Measurements from ENCODE around the gene LILRB1. TPM values are rescaled to one million over a fixed set of nuclear protein-coding genes. Genes with fewer than 3 reads are reported as not detected.
A peak's percentile ranks its signal among the peaks of the same experiment; 100 is the strongest.
"Not testable (repeated sequence)": the region's sequence is repeated elsewhere in the genome, so short reads cannot be mapped to it uniquely, and the experiment has no call there.

LILRB1 gene
- total and polyA plus RNA-seq, 7 donors = 1.8 to 11.7 (median 3.9) TPM

DNA sequence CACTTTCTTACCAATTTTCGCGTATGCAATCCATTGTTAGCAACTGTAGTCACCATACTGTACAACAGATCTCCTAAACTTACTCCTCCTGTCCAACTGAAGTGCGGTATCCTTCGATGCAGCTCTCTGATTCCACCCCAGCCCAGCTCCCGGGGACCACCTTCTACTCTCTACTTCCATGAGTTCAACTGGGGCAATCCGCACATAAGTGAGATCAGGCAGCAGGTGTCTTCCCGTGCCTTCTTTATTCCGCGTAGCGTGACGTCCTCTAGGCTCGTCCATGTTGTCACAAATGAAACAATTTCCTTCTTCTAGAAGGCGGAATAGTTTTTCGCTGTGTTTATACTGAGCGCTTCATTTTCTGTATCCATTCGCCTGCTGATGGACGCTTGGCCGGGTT is 8.4 kb downstream of the LILRB1 start:
- no peak overlapping the region for H3K4me3 ChIP-seq
- no peak overlapping the region for H3K27ac ChIP-seq
- TF ChIP-seq EP300 (IDR thresholded peaks at IDR 0.05) = no peak
- H3K27me3 ChIP-seq = peaks cover 0 to 10% (median 0%) of the 10 kb centered on the region in 3 donors
- no peaks in the 10 kb centered on the region for H3K4me1 ChIP-seq
- no peaks in the 10 kb centered on the region for H3K9me3 ChIP-seq
- intact Hi-C loops (cut with DNase I) = no loop called here
- no peaks in the 10 kb centered on the region for H3K36me3 ChIP-seq
- WGBS, 2 donors = 93 to 94% methylated on average over 18 of the region's 18 CpGs
- DNase-seq = no peak

DNA sequence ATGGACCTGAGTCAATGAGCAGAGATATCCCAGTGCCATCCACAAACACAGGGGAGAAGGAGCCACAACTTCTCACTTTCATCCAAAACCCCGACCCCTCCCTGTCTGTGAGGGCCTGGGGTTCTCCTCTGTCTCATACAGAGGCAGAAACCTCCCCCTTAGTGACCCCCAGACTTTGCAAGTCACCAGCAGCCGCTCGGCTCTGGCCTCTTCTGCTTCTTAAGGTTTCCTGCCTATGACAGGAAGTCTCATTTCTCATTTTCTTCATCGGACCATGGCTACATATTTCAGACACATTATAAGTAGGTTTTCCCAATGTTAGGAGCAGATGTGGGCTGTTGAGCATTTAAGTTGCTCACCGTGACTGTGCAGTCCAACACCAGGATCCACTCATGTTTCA is 12.7 kb downstream of the LILRB1 start:
- H3K4me1 ChIP-seq; H3K27ac ChIP-seq; intact Hi-C loops (cut with DNase I): not testable (repeated sequence)

DNA sequence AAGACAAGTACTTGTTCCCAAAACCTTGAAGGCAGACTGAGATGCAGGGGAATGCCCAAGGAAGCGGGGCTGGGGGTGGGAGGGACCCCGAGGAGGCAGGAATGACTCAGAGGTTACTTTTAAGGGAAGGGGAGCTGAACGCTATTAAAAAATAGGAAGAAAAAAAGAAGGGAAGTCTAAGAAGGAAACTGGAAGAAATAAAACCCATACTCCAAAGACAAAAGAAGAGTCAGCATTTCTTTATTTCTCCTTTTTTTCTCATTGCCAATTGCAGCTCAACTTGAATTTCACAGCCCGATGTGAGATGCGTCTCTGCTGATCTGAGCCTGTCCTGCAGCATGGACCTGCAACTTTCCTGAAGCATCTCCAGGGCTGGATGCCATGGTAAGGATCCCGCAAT is 13.3 kb downstream of the LILRB1 start:
- H3K4me3 ChIP-seq; H3K9me3 ChIP-seq; intact Hi-C loops (cut with DNase I); H3K27me3 ChIP-seq; H3K27ac ChIP-seq; DNase-seq; H3K36me3 ChIP-seq; H3K4me1 ChIP-seq: not testable (repeated sequence)
- WGBS, 2 donors = 48 to 73% methylated on average over 4 to 6 of the region's 6 CpGs

More for the DNA sequence above, 12.7 kb downstream of the LILRB1 start:
- H3K4me3 ChIP-seq, DNase-seq, H3K9me3 ChIP-seq, H3K27me3 ChIP-seq, H3K36me3 ChIP-seq: not testable (repeated sequence)
- WGBS, 2 donors = 27 to 73% methylated on average over 5 of the region's 5 CpGs

DNA sequence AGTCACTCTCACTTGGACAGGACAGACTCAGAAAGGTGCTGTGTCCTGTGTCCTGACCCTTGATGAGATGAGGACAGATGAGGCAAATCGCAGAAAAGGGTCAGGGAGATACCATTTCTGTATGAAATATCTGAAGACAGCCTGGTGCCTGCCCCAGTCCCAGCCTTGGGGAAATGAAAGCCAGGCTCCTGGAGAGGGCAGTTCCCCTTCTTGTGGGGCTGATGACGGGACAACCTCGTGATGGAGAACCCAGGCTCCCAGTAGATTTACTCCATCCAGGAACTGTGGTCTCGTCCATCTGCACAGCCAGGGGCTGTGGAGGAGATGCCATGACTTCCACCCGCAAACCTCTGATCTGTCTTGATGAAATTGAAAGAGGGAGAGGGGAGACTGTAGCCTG is 13.8 kb downstream of the LILRB1 start:
- no peaks in the 10 kb centered on the region for H3K9me3 ChIP-seq
- peak; percentile 75 for DNase-seq
- intact Hi-C loops (cut with DNase I) = no loop called here
- TF ChIP-seq POLR2AphosphoS5 (IDR thresholded peaks at IDR 0.05) (no peak), EP300 (IDR thresholded peaks at IDR 0.05) (no peak), POLR2A (IDR thresholded peaks at IDR 0.05) (no peak)
- TF ChIP-seq, protein P1, sequence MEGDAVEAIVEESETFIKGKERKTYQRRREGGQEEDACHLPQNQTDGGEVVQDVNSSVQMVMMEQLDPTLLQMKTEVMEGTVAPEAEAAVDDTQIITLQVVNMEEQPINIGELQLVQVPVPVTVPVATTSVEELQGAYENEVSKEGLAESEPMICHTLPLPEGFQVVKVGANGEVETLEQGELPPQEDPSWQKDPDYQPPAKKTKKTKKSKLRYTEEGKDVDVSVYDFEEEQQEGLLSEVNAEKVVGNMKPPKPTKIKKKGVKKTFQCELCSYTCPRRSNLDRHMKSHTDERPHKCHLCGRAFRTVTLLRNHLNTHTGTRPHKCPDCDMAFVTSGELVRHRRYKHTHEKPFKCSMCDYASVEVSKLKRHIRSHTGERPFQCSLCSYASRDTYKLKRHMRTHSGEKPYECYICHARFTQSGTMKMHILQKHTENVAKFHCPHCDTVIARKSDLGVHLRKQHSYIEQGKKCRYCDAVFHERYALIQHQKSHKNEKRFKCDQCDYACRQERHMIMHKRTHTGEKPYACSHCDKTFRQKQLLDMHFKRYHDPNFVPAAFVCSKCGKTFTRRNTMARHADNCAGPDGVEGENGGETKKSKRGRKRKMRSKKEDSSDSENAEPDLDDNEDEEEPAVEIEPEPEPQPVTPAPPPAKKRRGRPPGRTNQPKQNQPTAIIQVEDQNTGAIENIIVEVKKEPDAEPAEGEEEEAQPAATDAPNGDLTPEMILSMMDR (IDR thresholded peaks at IDR 0.05) = no peak
- H3K27ac ChIP-seq = peak overlapping the region in 1 of 4 donors; percentile 14
- H3K27me3 ChIP-seq = peaks cover 0 to 4% (median 0%) of the 10 kb centered on the region in 3 donors
- no peaks in the 10 kb centered on the region for H3K4me1 ChIP-seq
- 61 to 64% methylated on average over 4 to 5 of the region's 5 CpGs for WGBS, 2 donors
- no peak overlapping the region for H3K4me3 ChIP-seq
- no peaks in the 10 kb centered on the region for H3K36me3 ChIP-seq

DNA sequence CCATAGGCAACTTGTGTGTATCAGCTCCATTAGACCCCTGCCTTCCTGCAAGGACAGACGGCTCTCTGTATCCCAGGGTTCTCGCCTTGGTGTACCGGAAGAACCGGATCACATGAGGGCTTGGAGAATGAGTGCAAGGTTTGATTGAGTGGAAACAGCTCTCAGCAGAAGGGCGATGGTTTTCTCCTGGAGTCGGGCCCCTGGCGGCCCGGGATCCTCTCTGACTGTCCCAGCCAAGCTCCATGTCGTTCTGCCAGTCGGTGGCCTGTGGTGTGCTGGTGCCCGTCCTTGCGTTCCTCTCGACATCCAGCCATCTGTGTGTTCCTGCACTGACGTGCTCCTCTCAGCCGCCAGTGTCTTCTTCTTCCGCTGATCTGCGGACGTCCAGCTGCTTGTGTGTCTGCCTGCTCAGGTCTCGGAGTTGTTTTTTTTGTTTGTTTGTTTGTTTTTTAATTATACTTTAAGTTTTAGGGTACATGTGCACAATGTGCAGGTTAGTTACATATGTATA is 16.1 kb downstream of the LILRB1 start:
- TF ChIP-seq POLR2AphosphoS5 (IDR thresholded peaks at IDR 0.05) (no peak), EP300 (IDR thresholded peaks at IDR 0.05) (no peak), POLR2A (IDR thresholded peaks at IDR 0.05) (no peak)
- TF ChIP-seq, protein P1 (IDR thresholded peaks at IDR 0.05) = no peak
- Histone ChIP-seq H3K27me3 (no peaks in the 10 kb centered on the region), H3K4me3 (no peak overlapping the region), H3K9me3 (no peaks in the 10 kb centered on the region), H3K4me1 (no peaks in the 10 kb centered on the region), H3K27ac (no peak overlapping the region), H3K36me3 (no peaks in the 10 kb centered on the region)
- intact Hi-C loops (cut with DNase I) = no loop called here
- WGBS, 2 donors = 88 to 92% methylated on average over 19 of the region's 19 CpGs
- no peak for DNase-seq

DNA sequence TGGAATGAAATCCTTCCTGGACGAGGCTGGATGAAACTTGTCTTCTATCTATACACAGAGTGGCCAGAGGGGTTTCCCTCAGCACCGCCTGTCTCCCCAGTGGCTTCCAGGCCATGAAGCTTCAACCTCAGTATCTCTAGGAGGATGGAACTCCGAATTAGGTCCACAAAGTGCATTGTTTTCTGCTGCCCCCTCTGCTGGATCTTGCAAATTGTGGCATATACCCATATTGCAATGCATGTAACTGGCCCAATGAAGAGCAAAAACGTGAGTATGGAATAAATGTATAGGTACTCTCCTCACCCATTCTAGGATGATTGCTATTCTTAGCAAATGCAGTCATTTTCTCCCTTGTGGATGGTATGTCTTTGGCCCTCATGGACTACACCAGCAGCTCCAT is 17.8 kb downstream of the LILRB1 start:
- 51 to 65% methylated on average over 4 of the region's 4 CpGs for WGBS, 2 donors
- DNase-seq = no peak
- Histone ChIP-seq H3K4me1 (no peaks in the 10 kb centered on the region), H3K9me3 (no peaks in the 10 kb centered on the region), H3K4me3 (no peak overlapping the region), H3K27ac (no peak overlapping the region), H3K36me3 (no peaks in the 10 kb centered on the region), H3K27me3 (peaks cover 0 to 10% (median 0%) of the 10 kb centered on the region in 3 donors)
- intact Hi-C loops (cut with DNase I) = no loop called here
- TF ChIP-seq POLR2AphosphoS5 (IDR thresholded peaks at IDR 0.05) = no peak
- TF ChIP-seq EP300 (IDR thresholded peaks at IDR 0.05) = no peak
- TF ChIP-seq POLR2A (IDR thresholded peaks at IDR 0.05) = no peak
- TF ChIP-seq, protein P1 (IDR thresholded peaks at IDR 0.05) = no peak
